H9 (cell line): ENCODE results near the gene NLGN4X. TPM values are rescaled to one million over a fixed set of nuclear protein-coding genes. Genes with fewer than 3 reads are reported as not detected.

Experiments used
- DNase-seq: peaks from one replicate; pipeline ENCODE4 v3.0.0-alpha.2; 2017
- H2AFZ ChIP-seq: one replicate; pipeline ENCODE4 v1.6.1; 2013; ENCODE audit warnings: mild to moderate bottlenecking, low read length, control low read depth, moderate library complexity
- H2AK5ac ChIP-seq: 2 replicates; pipeline ENCODE4 v1.6.1; 2013; ENCODE audit warnings: low read length, control low read depth, mixed read lengths; ENCODE audit not compliant: insufficient read length
- H2BK120ac ChIP-seq: one replicate; pipeline ENCODE4 v1.6.1; 2013; ENCODE audit warnings: low read depth, mild to moderate bottlenecking, low read length, control low read depth, inconsistent platforms; ENCODE audit not compliant: poor library complexity, severe bottlenecking
- H2BK12ac ChIP-seq: 2 replicates; pipeline ENCODE4 v1.6.1; 2013; ENCODE audit warnings: low read length, control low read depth, mixed read lengths, low read depth; ENCODE audit not compliant: insufficient read length
- H2BK15ac ChIP-seq: 2 replicates; pipeline ENCODE4 v1.6.1; 2013; ENCODE audit warnings: low read depth, low read length, control low read depth
- H2BK20ac ChIP-seq: one replicate; pipeline ENCODE4 v1.6.1; 2013; ENCODE audit warnings: low read depth, mild to moderate bottlenecking, low read length, control low read depth, inconsistent platforms; ENCODE audit not compliant: poor library complexity, severe bottlenecking
- H2BK5ac ChIP-seq: 2 replicates; pipeline ENCODE4 v1.6.1; 2013; ENCODE audit warnings: low read length, control low read depth, mixed read lengths; ENCODE audit not compliant: insufficient read length
- H3K14ac ChIP-seq: 2 replicates; pipeline ENCODE4 v1.6.1; 2013; ENCODE audit warnings: low read length, control low read depth; ENCODE audit not compliant: insufficient read depth
- H3K18ac ChIP-seq: 2 replicates; pipeline ENCODE4 v1.6.1; 2013; ENCODE audit warnings: low read depth, mild to moderate bottlenecking, mixed read lengths, low read length, control low read depth; ENCODE audit not compliant: insufficient read length
- H3K23ac ChIP-seq: 2 replicates; pipeline ENCODE4 v1.6.1; 2013; ENCODE audit warnings: low read length, control low read depth, mixed read lengths, low read depth; ENCODE audit not compliant: insufficient read length
- H3K23me2 ChIP-seq: 2 replicates; pipeline ENCODE4 v1.6.1; 2013; ENCODE audit warnings: low read depth, mild to moderate bottlenecking, mixed read lengths, low read length, control low read depth; ENCODE audit not compliant: insufficient read length, poor library complexity, severe bottlenecking
- H3K27ac ChIP-seq: 2 replicates; pipeline ENCODE4 v1.5.1; 2013; ENCODE audit warnings: low read length, control low read depth, mixed read lengths, low read depth; ENCODE audit not compliant: insufficient read length
- H3K27me3 ChIP-seq: 2 replicates; pipeline ENCODE4 v1.6.1; 2013; ENCODE audit warnings: low read length, control low read depth, inconsistent platforms; ENCODE audit not compliant: insufficient read depth
- H3K4ac ChIP-seq: 2 replicates; pipeline ENCODE4 v1.6.1; 2013; ENCODE audit warnings: low read depth, mild to moderate bottlenecking, control low read depth, inconsistent platforms, low read length, moderate library complexity
- H3K4me1 ChIP-seq: 2 replicates; pipeline ENCODE4 v1.6.1; 2013; ENCODE audit warnings: low read length, control low read depth, inconsistent platforms; ENCODE audit not compliant: insufficient read depth
- H3K4me2 ChIP-seq: 2 replicates; pipeline ENCODE4 v1.6.1; 2013; ENCODE audit warnings: low read length, control low read depth, mixed read lengths; ENCODE audit not compliant: insufficient read length, insufficient read depth
- H3K56ac ChIP-seq: 2 replicates; pipeline ENCODE4 v1.6.1; 2013; ENCODE audit warnings: low read depth, mild to moderate bottlenecking, mixed read lengths, low read length, control low read depth; ENCODE audit not compliant: insufficient read length
- H3K79me1 ChIP-seq: 2 replicates; pipeline ENCODE4 v1.6.1; 2013; ENCODE audit warnings: low read depth, mild to moderate bottlenecking, moderate library complexity, low read length, control low read depth, inconsistent platforms; ENCODE audit not compliant: insufficient read depth, poor library complexity, severe bottlenecking
- H3K79me2 ChIP-seq: 2 replicates; pipeline ENCODE4 v1.6.1; 2013; ENCODE audit warnings: low read length, control low read depth, inconsistent platforms; ENCODE audit not compliant: insufficient read depth
- H3K9ac ChIP-seq: 2 replicates; pipeline ENCODE4 v1.6.1; 2013; ENCODE audit warnings: low read length, control low read depth, mixed read lengths; ENCODE audit not compliant: insufficient read length; ENCODE audit errors: extremely low read depth
- H3K9me3 ChIP-seq: one replicate; pipeline ENCODE4 v1.6.1; 2013; ENCODE audit warnings: low read depth, low read length, inconsistent platforms; ENCODE audit not compliant: control insufficient read depth
- H3T11ph ChIP-seq: one replicate; pipeline ENCODE4 v1.6.1; 2013; ENCODE audit warnings: mild to moderate bottlenecking, low read length, control low read depth, inconsistent platforms
- H4K20me1 ChIP-seq: one replicate; pipeline ENCODE4 v1.6.1; 2013; ENCODE audit not compliant: control insufficient read depth, insufficient read length, insufficient read depth
- H4K5ac ChIP-seq: 2 replicates; pipeline ENCODE4 v1.6.1; 2013; ENCODE audit warnings: low read depth, mild to moderate bottlenecking, mixed read lengths, low read length, control low read depth; ENCODE audit not compliant: insufficient read length
- H4K8ac ChIP-seq: replicated peaks from 2 replicates; pipeline ENCODE4 v1.6.1; 2013; ENCODE audit warnings: low read length, control low read depth, mixed read lengths, low read depth; ENCODE audit not compliant: insufficient read length
- H4K91ac ChIP-seq: 2 replicates; pipeline ENCODE4 v1.6.1; 2013; ENCODE audit warnings: low read depth, mild to moderate bottlenecking, moderate library complexity, mixed read lengths, low read length, control low read depth; ENCODE audit not compliant: insufficient read length
- H3K27ac Mint-ChIP-seq, 3 experiments: 2 replicates in 2 of 3; 3 replicates in 1 of 3; pipeline ENCODE4 v1.8.0; 2020 to 2021; ENCODE audit warnings: mixed read lengths in 3 of 3, mild to moderate bottlenecking in 1 of 3, moderate library complexity in 1 of 3
- H3K27me3 Mint-ChIP-seq: 2 replicates; pipeline ENCODE4 v1.8.0; 2021; ENCODE audit warnings: low read depth, mild to moderate bottlenecking, moderate library complexity, mixed read lengths
- H3K36me3 Mint-ChIP-seq, 3 experiments: 2 replicates in 2 of 3; 3 replicates in 1 of 3; pipeline ENCODE4 v1.8.0; 2020 to 2021; ENCODE audit warnings: low read depth in 3 of 3, mixed read lengths in 3 of 3; ENCODE audit not compliant: insufficient read depth in 1 of 3
- H3K4me1 Mint-ChIP-seq, 2 experiments: 2 replicates each; pipeline ENCODE4 v1.8.0; 2020; ENCODE audit warnings: mixed read lengths in 2 of 2
- H3K4me3 Mint-ChIP-seq, 2 experiments: 2 replicates in 1 of 2; 3 replicates in 1 of 2; pipeline ENCODE4 v1.8.0; 2020 to 2021; ENCODE audit warnings: mild to moderate bottlenecking in 2 of 2, mixed read lengths in 2 of 2, moderate library complexity in 1 of 2
- H3K9me3 Mint-ChIP-seq, 2 experiments: 2 replicates in 1 of 2; 3 replicates in 1 of 2; pipeline ENCODE4 v1.8.0; 2020; ENCODE audit warnings: mild to moderate bottlenecking in 2 of 2, mixed read lengths in 2 of 2, moderate library complexity in 1 of 2
- WGBS: extraction: QIAGEN DNeasy Blood & Tissue Kit; methylation state at CpG from one replicate; pipeline ENCODE4 v1.1.7; 2013; ENCODE audit warnings: missing lambda C conversion rate, low lambda C conversion rate, mixed read lengths; ENCODE audit not compliant: insufficient read length; ENCODE audit errors: extremely low coverage; 5-methylcytosine and 5-hydroxymethylcytosine counted together
- total RNA-seq: library from RNA; stranded (reverse); gene quantifications from 2 replicates; pipeline ENCODE4 v1.2.1, GENCODE V29; 2021
- TF ChIP-seq, protein P1 (sequence below): fragments of 200-600 bp; sonication (generic); conservative IDR thresholded peaks from 3 replicates; pipeline ENCODE4 v1.8.0; 2021; ENCODE audit warnings: antibody characterized with exemption, mild to moderate bottlenecking

The NLGN4X gene
- total RNA-seq, 1 experiment from 2014 or later, result 111 TPM

DNA sequence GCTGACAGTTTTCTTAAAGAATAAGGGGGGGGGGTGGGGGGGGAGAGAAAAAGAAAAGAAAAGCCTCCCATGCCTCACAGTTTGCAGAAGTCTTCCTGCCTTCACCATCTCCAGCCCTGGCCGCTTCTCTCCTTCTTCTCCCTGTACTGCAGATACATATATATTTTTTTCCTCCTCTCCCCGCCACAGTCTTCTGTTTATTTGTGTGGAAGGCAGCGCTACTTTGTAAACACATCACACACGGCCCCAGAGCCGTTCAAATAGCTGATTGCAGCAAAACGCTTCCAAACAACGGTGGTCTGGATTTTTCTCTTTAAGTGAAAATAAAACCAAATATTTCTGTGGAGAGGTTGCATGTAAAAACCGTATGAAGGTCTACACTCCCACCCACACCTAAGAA is 732 bp downstream of the NLGN4X start:
- H3K4me1 Mint-ChIP-seq, result peaks cover 30 to 40% of the 10 kb centered on the region in 2 experiments
- peak overlapping the region; percentile 86 for H3K4me2 ChIP-seq
- no peak overlapping the region for H3K4ac ChIP-seq
- H3K79me2 ChIP-seq, result peaks cover 36% of the 10 kb centered on the region; the same call in 1 of the 2 replicates
- peaks cover 19% of the 10 kb centered on the region for H3K23me2 ChIP-seq
- no peak overlapping the region for H4K8ac ChIP-seq
- no peak overlapping the region for H3K23ac ChIP-seq
- no peak overlapping the region for H3T11ph ChIP-seq
- H2AFZ ChIP-seq, result no peak overlapping the region
- H3K9me3 ChIP-seq, result no peaks in the 10 kb centered on the region
- H3K27me3 Mint-ChIP-seq, result peaks cover 2% of the 10 kb centered on the region
- H2BK20ac ChIP-seq, result no peak overlapping the region
- DNase-seq, result no peak
- peaks cover 3% of the 10 kb centered on the region; the same call in 1 of the 2 replicates for H3K4me1 ChIP-seq
- no peak overlapping the region for H2BK120ac ChIP-seq
- H4K20me1 ChIP-seq, result no peaks in the 10 kb centered on the region
- no peak overlapping the region for H3K56ac ChIP-seq
- H3K27ac ChIP-seq, result no peak overlapping the region
- TF ChIP-seq, protein P1, sequence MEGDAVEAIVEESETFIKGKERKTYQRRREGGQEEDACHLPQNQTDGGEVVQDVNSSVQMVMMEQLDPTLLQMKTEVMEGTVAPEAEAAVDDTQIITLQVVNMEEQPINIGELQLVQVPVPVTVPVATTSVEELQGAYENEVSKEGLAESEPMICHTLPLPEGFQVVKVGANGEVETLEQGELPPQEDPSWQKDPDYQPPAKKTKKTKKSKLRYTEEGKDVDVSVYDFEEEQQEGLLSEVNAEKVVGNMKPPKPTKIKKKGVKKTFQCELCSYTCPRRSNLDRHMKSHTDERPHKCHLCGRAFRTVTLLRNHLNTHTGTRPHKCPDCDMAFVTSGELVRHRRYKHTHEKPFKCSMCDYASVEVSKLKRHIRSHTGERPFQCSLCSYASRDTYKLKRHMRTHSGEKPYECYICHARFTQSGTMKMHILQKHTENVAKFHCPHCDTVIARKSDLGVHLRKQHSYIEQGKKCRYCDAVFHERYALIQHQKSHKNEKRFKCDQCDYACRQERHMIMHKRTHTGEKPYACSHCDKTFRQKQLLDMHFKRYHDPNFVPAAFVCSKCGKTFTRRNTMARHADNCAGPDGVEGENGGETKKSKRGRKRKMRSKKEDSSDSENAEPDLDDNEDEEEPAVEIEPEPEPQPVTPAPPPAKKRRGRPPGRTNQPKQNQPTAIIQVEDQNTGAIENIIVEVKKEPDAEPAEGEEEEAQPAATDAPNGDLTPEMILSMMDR, result no peak
- H3K4me3 Mint-ChIP-seq, result peak overlapping the region; percentile 98
- no peaks in the 10 kb centered on the region for H3K79me1 ChIP-seq
- H3K27me3 ChIP-seq, result no peaks in the 10 kb centered on the region
- no peaks in the 10 kb centered on the region; a peak in 2 of 5 replicates for H3K9me3 Mint-ChIP-seq
- no peak overlapping the region for H2BK15ac ChIP-seq
- H3K27ac Mint-ChIP-seq, result peak overlapping the region in 2 of 3 experiments; percentile 69 to 70; a peak in 3 of 7 replicates
- no CpG with 5 or more reads among the region's 8 CpGs for WGBS
- H3K36me3 Mint-ChIP-seq, result peaks cover 0 to 4% (median 2%) of the 10 kb centered on the region in 3 experiments; a peak in 4 of 7 replicates
- H4K91ac ChIP-seq, result no peak overlapping the region
- H2BK12ac ChIP-seq, result no peak overlapping the region
- H3K18ac ChIP-seq, result no peak overlapping the region
- no peak overlapping the region for H2BK5ac ChIP-seq
- H4K5ac ChIP-seq, result no peak overlapping the region
- H2AK5ac ChIP-seq, result no peak overlapping the region
- H3K9ac ChIP-seq, result peak overlapping the region; percentile 82
- H3K14ac ChIP-seq, result no peak overlapping the region
